WTC11 (cell line): ENCODE data around the gene ITGA11. TPM values are rescaled to one million over a fixed set of nuclear protein-coding genes. Genes with fewer than 3 reads are reported as not detected.

ENCODE experiments used
- ATAC-seq: fragments of 200-7000 bp; cut with Tn5 transposase; 2 replicates; pipeline ENCODE4 v1.10.0; 2021; ENCODE audit warnings: mild to moderate bottlenecking, moderate library complexity
- CTCF ChIA-PET: fragments of 300-600 bp; sonication (Branson Sonifier 250); formaldehyde crosslinking; loops from one replicate; lab custom pipeline; 2021; ENCODE audit warnings: antibody characterized with exemption; lab: Charles Lee
- POLR2A ChIA-PET: fragments of 350-600 bp; sonication (Branson Sonifier 250); formaldehyde crosslinking; loops from one replicate; lab custom pipeline; 2021; ENCODE audit warnings: antibody characterized with exemption; lab: Charles Lee
- DNase-seq: peaks from one replicate; pipeline ENCODE4 v3.0.0; 2021; ENCODE audit warnings: low spot score
- H3K27ac Mint-ChIP-seq: 2 replicates; pipeline ENCODE4 v1.8.0; 2021; ENCODE audit warnings: mixed read lengths
- H3K27me3 Mint-ChIP-seq: 2 replicates; pipeline ENCODE4 v1.8.0; 2021; ENCODE audit warnings: low read depth, mild to moderate bottlenecking, moderate library complexity, mixed read lengths
- H3K36me3 Mint-ChIP-seq: 2 replicates; pipeline ENCODE4 v1.8.0; 2021; ENCODE audit warnings: mixed read lengths
- H3K4me1 Mint-ChIP-seq: 2 replicates; pipeline ENCODE4 v1.8.0; 2022; ENCODE audit warnings: mixed read lengths
- H3K4me3 Mint-ChIP-seq: 2 replicates; pipeline ENCODE4 v1.8.0; 2021; ENCODE audit warnings: mild to moderate bottlenecking, moderate library complexity, mixed read lengths
- H3K9me3 Mint-ChIP-seq: 2 replicates; pipeline ENCODE4 v1.8.0; 2021; ENCODE audit warnings: mixed read lengths
- AR ChIP-seq: fragments of 250-450 bp; sonication (Bioruptor Pico); IDR thresholded peaks from 2 replicates; pipeline ENCODE4 v1.9.0; 2021; ENCODE audit warnings: mild to moderate bottlenecking
- ATF1 ChIP-seq: sonication (generic); formaldehyde crosslinking; IDR thresholded peaks from 2 replicates; pipeline ENCODE4 v1.8.1; 2023; ENCODE audit warnings: mild to moderate bottlenecking, moderate library complexity, missing genetic modification reagents
- ESRRA ChIP-seq: sonication (generic); formaldehyde crosslinking; IDR thresholded peaks from 2 replicates; pipeline ENCODE4 v1.8.1; 2022; ENCODE audit warnings: mild to moderate bottlenecking, missing genetic modification reagents, borderline replicate concordance
- FOXJ3 ChIP-seq: sonication (generic); formaldehyde crosslinking; IDR thresholded peaks from 2 replicates; pipeline ENCODE4 v1.9.0; 2021; ENCODE audit warnings: missing genetic modification reagents, mild to moderate bottlenecking, borderline replicate concordance
- HMGA2 ChIP-seq: fragments of 250-450 bp; sonication (Bioruptor Pico); IDR thresholded peaks from 2 replicates; pipeline ENCODE4 v1.4.0; 2021; ENCODE audit warnings: mild to moderate bottlenecking, moderate library complexity
- IRF2 ChIP-seq: sonication (generic); formaldehyde crosslinking; IDR thresholded peaks from 2 replicates; pipeline ENCODE4 v1.8.0; 2022; ENCODE audit warnings: low read depth, missing genetic modification reagents, borderline replicate concordance
- PRDM15 ChIP-seq: sonication (generic); formaldehyde crosslinking; IDR thresholded peaks from 2 replicates; pipeline ENCODE4 v1.8.0; 2022; ENCODE audit warnings: missing genetic modification reagents
- RORB ChIP-seq: fragments of 250-450 bp; sonication (Bioruptor Pico); IDR thresholded peaks from 2 replicates; pipeline ENCODE4 v1.9.0; 2021; ENCODE audit warnings: mild to moderate bottlenecking
- SMAD4 ChIP-seq: sonication (generic); formaldehyde crosslinking; IDR thresholded peaks from 2 replicates; pipeline ENCODE4 v1.8.0; 2022; ENCODE audit warnings: mild to moderate bottlenecking, missing genetic modification reagents
- TCF7 ChIP-seq: sonication (generic); formaldehyde crosslinking; IDR thresholded peaks from 2 replicates; pipeline ENCODE4 v1.8.0; 2022; ENCODE audit warnings: mild to moderate bottlenecking, low read depth, missing genetic modification reagents, moderate library complexity
- ZNF232 ChIP-seq: sonication (generic); formaldehyde crosslinking; IDR thresholded peaks from 2 replicates; pipeline ENCODE4 v1.8.0; 2022; ENCODE audit warnings: mild to moderate bottlenecking, missing genetic modification reagents
- ZNF396 ChIP-seq: fragments of 250-450 bp; sonication (Bioruptor Pico); IDR thresholded peaks from 2 replicates; pipeline ENCODE4 v1.8.0; 2021; ENCODE audit warnings: mild to moderate bottlenecking, moderate library complexity, borderline replicate concordance
- ZNF512 ChIP-seq: sonication (generic); formaldehyde crosslinking; IDR thresholded peaks from 2 replicates; pipeline ENCODE4 v1.8.1; 2022; ENCODE audit warnings: missing genetic modification reagents, borderline replicate concordance
- total RNA-seq: library from RNA; stranded (reverse); gene quantifications from 3 replicates; pipeline ENCODE4 v1.2.3, GENCODE V29; 2021
- TF ChIP-seq, protein P1 (sequence below): sonication (generic); formaldehyde crosslinking; IDR thresholded peaks from 2 replicates; pipeline ENCODE4 v1.8.0; 2023; ENCODE audit warnings: mild to moderate bottlenecking, missing genetic modification reagents
- TF ChIP-seq, protein P2 (sequence below): sonication (generic); formaldehyde crosslinking; IDR thresholded peaks from 2 replicates; pipeline ENCODE4 v1.8.0; 2022; ENCODE audit warnings: mild to moderate bottlenecking, missing genetic modification reagents
- TF ChIP-seq, protein P3 (sequence below): fragments of 250-450 bp; sonication (Bioruptor Pico); conservative IDR thresholded peaks from 2 replicates; pipeline ENCODE4 v1.9.0; 2021; ENCODE audit warnings: mild to moderate bottlenecking
- TF ChIP-seq, protein P4 (sequence below): sonication (generic); formaldehyde crosslinking; IDR thresholded peaks from 2 replicates; pipeline ENCODE4 v1.8.1; 2023; ENCODE audit warnings: mild to moderate bottlenecking, missing genetic modification reagents

The ITGA11 gene
- total RNA-seq, 1 experiment from 2014 or later: 0.15 TPM

GRCh38 chr15:68385671-68386586 lies 46.0 kb downstream of the ITGA11 start:
- CTCF ChIA-PET: interaction anchor here (1.0 to 3.1 kb wide), 3 partner anchors 70 to 133 kb away, joined by 3 to 9 read pairs (median 3); no protein-coding TSS in a partner anchor
- H3K27ac Mint-ChIP-seq: no peak overlapping the region
- TF ChIP-seq, protein P1, sequence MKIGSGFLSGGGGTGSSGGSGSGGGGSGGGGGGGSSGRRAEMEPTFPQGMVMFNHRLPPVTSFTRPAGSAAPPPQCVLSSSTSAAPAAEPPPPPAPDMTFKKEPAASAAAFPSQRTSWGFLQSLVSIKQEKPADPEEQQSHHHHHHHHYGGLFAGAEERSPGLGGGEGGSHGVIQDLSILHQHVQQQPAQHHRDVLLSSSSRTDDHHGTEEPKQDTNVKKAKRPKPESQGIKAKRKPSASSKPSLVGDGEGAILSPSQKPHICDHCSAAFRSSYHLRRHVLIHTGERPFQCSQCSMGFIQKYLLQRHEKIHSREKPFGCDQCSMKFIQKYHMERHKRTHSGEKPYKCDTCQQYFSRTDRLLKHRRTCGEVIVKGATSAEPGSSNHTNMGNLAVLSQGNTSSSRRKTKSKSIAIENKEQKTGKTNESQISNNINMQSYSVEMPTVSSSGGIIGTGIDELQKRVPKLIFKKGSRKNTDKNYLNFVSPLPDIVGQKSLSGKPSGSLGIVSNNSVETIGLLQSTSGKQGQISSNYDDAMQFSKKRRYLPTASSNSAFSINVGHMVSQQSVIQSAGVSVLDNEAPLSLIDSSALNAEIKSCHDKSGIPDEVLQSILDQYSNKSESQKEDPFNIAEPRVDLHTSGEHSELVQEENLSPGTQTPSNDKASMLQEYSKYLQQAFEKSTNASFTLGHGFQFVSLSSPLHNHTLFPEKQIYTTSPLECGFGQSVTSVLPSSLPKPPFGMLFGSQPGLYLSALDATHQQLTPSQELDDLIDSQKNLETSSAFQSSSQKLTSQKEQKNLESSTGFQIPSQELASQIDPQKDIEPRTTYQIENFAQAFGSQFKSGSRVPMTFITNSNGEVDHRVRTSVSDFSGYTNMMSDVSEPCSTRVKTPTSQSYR (CRISPR knock-in tag): no peak
- TF ChIP-seq HMGA2 (CRISPR knock-in tag) (no peak), SMAD4 (no peak), FOXJ3 (CRISPR knock-in tag) (no peak), ATF1 (CRISPR knock-in tag) (no peak), ZNF232 (CRISPR knock-in tag) (no peak), RORB (CRISPR knock-in tag) (no peak), ZNF512 (CRISPR knock-in tag) (no peak), TCF7 (no peak), PRDM15 (CRISPR knock-in tag) (no peak), ESRRA (no peak), ZNF396 (CRISPR knock-in tag) (no peak), AR (CRISPR knock-in tag) (no peak), IRF2 (CRISPR knock-in tag) (no peak)
- TF ChIP-seq, protein P2, sequence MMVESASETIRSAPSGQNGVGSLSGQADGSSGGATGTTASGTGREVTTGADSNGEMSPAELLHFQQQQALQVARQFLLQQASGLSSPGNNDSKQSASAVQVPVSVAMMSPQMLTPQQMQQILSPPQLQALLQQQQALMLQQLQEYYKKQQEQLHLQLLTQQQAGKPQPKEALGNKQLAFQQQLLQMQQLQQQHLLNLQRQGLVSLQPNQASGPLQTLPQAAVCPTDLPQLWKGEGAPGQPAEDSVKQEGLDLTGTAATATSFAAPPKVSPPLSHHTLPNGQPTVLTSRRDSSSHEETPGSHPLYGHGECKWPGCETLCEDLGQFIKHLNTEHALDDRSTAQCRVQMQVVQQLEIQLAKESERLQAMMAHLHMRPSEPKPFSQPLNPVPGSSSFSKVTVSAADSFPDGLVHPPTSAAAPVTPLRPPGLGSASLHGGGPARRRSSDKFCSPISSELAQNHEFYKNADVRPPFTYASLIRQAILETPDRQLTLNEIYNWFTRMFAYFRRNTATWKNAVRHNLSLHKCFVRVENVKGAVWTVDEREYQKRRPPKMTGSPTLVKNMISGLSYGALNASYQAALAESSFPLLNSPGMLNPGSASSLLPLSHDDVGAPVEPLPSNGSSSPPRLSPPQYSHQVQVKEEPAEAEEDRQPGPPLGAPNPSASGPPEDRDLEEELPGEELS: no peak
- TF ChIP-seq, protein P3, sequence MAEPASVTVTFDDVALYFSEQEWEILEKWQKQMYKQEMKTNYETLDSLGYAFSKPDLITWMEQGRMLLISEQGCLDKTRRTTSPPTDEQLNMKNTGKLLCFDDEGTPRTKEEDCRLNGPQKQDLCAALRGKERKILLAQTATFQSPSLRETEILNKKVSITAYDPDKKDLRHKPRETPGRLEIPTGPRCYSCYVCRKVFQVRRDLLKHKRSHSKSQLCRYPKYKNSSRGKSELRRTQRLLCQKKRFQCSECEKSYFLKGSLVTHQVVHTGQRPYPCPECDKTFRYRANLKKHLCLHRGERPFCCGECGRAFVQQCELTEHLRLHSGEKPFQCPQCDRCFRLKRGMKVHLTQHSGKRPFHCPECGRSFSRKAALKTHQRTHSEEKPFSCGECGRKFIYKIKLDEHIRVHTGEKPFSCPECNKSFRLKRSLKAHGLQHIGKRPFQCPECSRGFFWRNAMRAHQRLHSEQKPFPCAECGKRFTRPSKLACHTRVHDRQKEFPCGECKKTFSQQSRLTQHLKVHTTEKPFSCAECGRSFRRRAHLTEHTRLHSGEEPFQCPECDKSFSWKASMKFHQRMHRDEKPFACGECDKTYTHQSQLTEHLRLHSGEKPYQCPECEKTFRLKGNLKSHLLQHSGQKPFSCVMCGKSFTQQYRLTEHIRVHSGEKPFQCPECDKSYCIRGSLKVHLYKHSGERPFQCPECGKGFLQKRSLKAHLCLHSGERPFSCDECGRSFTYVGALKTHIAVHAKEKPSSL (CRISPR knock-in tag): no peak
- TF ChIP-seq, protein P4, sequence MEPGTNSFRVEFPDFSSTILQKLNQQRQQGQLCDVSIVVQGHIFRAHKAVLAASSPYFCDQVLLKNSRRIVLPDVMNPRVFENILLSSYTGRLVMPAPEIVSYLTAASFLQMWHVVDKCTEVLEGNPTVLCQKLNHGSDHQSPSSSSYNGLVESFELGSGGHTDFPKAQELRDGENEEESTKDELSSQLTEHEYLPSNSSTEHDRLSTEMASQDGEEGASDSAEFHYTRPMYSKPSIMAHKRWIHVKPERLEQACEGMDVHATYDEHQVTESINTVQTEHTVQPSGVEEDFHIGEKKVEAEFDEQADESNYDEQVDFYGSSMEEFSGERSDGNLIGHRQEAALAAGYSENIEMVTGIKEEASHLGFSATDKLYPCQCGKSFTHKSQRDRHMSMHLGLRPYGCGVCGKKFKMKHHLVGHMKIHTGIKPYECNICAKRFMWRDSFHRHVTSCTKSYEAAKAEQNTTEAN (CRISPR knock-in tag): no peak

More at GRCh38 chr15:68385671-68386586, 46.0 kb downstream of the ITGA11 start:
- no peak for ATAC-seq
- H3K4me3 Mint-ChIP-seq: no peak overlapping the region
- H3K27me3 Mint-ChIP-seq: peaks cover 2% of the 10 kb centered on the region; the same call in 1 of the 2 replicates
- no peaks in the 10 kb centered on the region for H3K36me3 Mint-ChIP-seq
- DNase-seq: peak; percentile 3
- H3K4me1 Mint-ChIP-seq: no peaks in the 10 kb centered on the region
- peaks cover 5% of the 10 kb centered on the region; the same call in 1 of the 2 replicates for H3K9me3 Mint-ChIP-seq
- POLR2A ChIA-PET: no interaction called here
